CMK (cell line): Measurements from ENCODE around the gene ITIH3.
"Not testable (repeated sequence)": the region's sequence is repeated elsewhere in the genome, so short reads cannot be mapped to it uniquely, and the experiment has no call there.

Experiments used
- DNase-seq: peaks from one replicate; pipeline ENCODE4 v3.0.0-alpha.2; 2010; ENCODE audit warnings: low read depth

Gene ITIH3, protein sequence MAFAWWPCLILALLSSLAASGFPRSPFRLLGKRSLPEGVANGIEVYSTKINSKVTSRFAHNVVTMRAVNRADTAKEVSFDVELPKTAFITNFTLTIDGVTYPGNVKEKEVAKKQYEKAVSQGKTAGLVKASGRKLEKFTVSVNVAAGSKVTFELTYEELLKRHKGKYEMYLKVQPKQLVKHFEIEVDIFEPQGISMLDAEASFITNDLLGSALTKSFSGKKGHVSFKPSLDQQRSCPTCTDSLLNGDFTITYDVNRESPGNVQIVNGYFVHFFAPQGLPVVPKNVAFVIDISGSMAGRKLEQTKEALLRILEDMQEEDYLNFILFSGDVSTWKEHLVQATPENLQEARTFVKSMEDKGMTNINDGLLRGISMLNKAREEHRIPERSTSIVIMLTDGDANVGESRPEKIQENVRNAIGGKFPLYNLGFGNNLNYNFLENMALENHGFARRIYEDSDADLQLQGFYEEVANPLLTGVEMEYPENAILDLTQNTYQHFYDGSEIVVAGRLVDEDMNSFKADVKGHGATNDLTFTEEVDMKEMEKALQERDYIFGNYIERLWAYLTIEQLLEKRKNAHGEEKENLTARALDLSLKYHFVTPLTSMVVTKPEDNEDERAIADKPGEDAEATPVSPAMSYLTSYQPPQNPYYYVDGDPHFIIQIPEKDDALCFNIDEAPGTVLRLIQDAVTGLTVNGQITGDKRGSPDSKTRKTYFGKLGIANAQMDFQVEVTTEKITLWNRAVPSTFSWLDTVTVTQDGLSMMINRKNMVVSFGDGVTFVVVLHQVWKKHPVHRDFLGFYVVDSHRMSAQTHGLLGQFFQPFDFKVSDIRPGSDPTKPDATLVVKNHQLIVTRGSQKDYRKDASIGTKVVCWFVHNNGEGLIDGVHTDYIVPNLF

DNA sequence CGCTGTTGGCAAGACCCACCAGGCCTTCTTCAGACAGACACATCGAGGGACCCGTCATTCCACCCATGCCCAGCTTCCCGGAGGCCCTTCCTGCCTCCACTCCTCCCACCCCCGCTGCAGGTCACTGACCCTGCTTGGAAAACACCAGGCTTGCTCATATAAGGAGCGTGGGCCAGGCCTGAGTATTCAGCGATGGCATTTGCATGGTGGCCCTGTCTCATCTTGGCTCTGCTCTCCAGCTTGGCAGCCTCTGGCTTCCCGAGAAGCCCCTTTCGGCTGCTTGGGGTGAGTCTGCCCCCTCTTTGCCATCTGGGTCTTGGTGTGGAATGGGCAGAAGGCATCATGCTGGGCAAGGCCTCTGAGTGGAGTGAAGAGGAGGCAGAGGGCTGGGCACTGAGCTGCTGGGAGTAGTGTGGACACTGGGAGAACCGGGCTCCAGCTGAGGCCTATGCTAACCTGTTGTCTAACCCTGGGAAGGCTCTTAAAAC is at the start of gene ITIH3:
Gene ITIH3, plus strand, starts transcription at position 185 of the 488 bp plus-strand sequence. Its CDS starts 8 bp downstream, at position 193.
- no peak for DNase-seq

DNA sequence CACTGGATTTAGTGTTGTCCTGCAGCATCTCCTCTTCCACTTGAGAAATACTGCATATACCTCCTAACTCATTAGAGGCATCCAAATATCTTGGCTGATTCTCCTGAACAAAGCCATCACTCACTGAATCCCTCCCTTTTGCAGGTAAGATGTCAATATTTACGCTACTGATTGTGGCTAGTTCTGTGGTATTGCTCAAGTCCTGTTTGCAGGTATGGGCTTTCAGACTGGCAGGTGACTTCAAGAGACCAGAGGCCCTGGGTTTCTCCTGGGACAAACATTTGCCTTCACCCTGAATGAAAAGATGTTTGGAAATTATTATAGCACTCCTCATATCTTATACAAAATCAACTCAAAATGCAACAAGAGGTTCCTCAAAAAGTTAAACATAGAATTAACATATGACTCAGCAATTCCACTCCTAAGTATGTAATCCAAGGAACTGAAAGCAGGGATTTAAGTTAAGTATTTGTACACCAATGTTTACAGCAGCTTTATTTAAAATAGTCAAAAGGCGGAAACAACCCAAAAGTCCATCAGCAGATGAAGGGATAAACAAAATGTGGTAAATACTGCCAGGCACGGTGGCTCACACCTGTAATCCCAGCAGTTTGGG is 42.4 kb upstream of the ITIH3 start:
- DNase-seq = no peak

- no peak for DNase-seq
Observed at GRCh38 chr3:52754373-52754772, 40.2 kb upstream of the ITIH3 start.

GRCh38 chr3:52756141-52756540 is 38.5 kb upstream of the ITIH3 start:
- DNase-seq = no peak

GRCh38 chr3:52763466-52763865 is 31.1 kb upstream of the ITIH3 start:
- DNase-seq = no peak

DNA sequence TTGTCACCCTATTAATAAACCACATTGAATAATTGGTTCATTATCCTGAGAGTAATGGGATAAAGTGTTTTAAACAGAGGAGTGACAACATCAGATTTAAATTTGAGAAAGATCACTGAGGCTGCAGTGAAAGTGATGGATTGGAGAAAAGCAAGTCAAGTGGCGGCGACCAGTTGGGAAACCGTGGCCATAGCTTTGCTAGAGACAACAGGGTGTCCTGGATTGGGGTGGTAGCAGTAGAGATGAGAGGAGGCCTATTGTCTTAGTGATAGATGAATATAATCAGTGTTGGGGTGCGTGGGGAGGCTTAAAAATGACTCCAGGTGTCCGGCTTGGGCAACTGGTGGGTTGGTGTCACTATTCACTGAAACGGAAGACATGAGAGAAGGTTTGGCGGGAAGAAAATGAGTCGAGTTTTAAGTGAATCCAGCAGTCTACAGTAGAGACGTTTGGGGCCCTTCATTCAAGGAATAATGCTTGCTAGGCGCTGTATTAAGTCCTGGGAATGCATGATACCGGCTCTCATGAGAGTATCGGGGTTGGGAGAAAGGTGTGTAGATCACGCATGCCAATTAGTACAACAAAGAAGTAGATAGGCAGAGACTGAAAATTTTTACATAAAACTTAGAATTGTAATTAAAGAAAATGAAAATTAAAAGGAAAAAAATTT is 24.7 kb upstream of the ITIH3 start:
- DNase-seq = no peak

- peak; percentile 66 for DNase-seq
Observed at GRCh38 chr3:52770496-52771333, 23.9 kb upstream of the ITIH3 start, which contains the start of gene NEK4. Gene NEK4 (minus strand): TSS chr3:52770940. CDS start chr3:52770746, 194 bp downstream.

DNA sequence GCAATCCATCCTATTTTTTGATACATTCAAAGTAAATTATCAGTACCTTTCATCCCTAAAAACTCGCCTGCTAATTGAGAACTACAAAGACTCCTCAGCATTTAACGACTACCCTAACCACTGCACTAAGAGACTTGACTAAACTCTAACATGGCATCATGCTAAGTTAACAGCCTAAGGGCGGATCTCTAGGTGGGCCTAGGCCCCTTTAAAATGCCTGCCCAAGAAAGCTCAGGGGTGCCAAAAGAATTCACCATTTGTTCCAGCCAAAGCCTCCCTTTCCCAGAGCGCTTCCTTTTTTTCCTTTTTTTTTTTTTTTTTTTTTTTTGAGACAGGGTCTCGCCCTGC is 23.3 kb upstream of the ITIH3 start:
- DNase-seq = no peak

DNA sequence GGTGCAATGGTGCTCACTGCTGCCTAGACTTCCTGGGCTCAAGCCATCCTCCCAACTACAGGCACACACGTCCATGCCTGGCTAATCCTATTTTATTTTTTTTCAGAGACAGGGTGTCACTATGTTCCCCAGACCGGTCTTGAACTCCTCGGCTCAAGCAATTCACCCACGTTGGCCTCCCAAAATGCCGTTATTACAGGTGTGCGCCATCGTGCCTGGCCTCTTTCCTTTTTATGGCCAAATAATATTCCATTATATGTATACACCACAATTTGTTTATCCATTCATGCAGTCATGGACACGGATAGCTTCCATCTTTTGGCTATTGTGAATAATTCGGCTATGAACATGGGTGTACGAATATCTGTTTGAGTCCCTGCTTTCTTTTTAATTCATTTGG is 22.9 kb upstream of the ITIH3 start:
- DNase-seq = no peak

- no peak for DNase-seq
Observed at GRCh38 chr3:52773361-52774065, 21.1 kb upstream of the ITIH3 start.

DNA sequence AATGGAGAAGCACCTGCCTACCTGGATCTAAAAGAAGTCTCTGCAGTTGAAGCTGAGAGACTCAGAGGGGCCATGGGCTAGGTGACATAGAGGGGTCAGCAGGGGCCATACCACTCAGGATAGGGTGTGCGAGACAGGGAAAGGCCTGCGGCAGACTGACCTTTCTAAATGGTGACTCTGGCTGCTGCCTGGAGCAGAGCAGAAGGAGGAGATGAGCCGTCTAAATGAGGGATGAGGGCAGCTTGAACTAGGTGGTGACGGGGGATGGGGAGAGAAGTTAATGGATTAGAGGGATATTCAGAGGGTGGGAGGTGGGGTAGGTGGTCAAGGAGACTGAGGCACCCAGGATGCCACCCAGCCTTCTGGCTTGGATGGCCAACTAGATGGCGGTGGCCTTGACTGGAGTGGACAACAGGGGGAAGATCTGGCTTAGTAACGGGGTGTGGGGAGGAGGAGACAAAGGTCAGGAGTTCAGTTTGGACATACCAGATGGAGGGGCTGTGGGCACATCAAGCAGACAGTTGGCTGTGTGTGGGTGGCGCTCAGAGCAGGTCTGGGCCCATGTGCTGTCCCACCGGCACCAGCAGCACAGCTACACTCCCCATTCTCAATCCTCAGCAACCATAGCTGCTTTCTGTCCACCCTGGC is 20.4 kb upstream of the ITIH3 start:
- DNase-seq = no peak

- no peak for DNase-seq
Observed at GRCh38 chr3:52774901-52775864, 19.4 kb upstream of the ITIH3 start.

DNA sequence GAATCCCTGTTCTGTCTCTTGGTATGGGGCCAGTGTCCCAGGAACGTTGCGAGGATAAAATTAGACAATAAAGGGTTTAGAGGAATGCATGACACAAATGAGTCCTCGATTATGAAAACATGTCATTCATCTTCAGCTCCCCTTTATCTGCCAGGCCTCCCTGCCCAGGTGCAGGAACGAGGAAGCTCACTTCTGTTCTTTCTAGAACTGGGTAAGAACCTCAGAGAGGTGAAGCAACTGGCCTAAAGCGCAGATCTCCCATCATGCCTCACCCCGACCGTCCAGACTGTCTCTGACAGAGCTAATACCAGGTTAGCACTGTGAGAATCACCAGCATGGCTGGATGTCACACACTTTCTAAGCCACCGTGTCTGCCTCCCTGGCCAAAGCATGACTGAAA is 18.7 kb upstream of the ITIH3 start:
- no peak for DNase-seq

DNA sequence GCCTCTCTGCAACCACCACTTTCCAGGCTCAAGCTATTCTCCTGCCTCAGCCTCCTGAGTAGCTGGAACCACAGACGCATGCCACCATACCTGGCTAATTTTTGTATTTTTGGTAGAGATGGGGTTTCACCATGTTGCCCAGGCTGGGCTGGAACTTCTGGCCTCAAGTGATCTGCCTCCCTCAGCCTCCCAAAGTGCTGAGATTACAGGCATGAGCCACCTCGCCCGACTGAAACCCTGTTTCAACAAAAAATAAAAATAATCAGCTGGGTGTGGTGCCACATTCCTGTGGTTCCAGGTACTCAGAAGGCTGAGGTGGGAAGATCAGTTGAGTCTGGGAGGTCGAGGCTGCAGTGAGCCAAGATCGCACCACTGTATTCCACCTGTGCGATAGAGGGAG is 18.1 kb upstream of the ITIH3 start:
- not testable (repeated sequence) for DNase-seq

DNA sequence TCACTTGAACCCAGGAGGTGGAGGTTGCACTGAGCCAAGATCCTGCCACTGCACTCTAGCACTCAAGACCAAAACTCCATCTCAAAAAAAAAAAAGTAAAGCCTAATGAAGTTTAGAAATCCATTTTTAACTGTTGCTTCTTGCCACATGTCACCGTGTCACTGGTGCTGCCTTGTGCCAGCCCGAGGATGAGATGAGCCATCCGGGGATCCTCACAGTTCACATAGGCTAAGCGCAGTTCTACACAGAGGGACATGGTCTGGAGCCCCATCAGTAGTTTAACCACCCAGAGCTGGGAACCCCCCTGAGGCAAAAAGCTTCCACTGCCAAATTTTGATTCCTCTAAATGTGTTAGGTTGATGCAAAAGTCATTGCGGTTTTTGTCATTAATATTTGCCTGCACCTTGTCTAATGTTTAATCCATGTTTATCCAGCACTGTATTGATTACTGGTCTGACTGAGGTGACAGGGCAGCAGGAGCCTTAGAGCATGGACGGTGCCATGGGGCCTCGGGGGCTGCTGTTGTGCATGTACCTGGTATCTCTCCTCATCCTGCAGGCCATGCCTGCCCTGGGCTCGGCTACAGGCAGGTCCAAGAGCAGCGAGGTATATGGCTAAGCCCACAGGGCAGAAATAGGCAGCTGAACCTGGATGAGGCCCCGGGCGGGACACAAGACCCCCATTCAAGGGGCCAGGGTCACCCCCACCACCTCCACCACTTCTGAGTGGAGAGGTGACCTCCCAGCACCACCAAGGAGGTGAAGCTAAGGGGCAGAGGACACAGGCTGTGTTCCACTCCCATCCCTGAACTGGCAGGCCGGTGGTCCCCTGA is 17.3 kb upstream of the ITIH3 start, which contains the start of gene ITIH1:
Gene ITIH1, plus strand, starts transcription at position 473 of the 832 bp plus-strand sequence. Its CDS starts 17 bp downstream, at position 490.
- no peak for DNase-seq

DNA sequence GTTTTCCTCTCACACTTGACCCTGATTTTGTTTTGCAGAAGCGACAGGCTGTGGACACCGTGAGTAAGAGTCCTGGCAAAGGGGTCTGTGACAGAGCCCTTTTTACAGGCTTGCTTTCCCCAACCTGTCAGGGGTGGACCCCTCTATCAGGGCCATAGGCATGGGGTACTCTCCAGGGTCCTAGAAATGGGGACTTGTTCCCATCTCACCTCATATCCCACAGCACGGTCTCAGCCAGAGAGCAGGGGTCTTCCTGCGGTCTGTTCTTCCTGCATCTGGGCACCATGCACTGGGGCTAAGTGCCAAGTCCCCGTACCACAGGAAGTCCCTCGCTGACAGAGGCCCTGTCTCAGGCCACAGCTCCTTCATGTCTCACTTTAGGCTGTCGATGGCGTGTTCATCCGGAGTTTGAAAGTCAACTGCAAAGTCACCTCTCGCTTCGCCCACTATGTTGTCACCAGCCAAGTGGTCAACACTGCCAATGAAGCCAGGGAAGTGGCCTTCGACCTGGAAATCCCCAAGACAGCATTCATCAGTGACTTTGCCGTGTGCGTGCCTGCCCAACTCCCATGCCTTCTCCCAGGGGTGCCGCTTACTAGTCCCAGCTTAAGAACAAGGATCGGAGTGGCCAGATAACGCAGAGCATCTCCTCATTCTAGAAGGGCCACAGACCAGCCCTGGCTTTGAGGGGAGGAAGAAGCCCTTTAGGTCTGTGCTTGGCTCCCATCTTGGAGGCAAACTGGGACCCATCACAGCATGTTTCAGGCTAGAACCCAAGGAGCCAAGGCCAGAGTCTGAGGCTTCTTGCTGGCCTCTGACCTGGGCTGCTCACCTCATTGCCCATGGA is 16.4 kb upstream of the ITIH3 start:
- DNase-seq = no peak
